Cardiac muscle cell (in vitro differentiated cells and primary cell): ENCODE results near the gene INPP4A. TPM values are rescaled to one million over a fixed set of nuclear protein-coding genes. Genes with fewer than 3 reads are reported as not detected.

Experiments used
- DNase-seq, 2 donors: peaks; one replicate each; pipeline versions ENCODE4 v3.0.0 to v3.0.0-alpha.2; 2010 to 2017; ENCODE audit warnings: low read depth in 1 of 2, low spot score in 1 of 2
- H3K27ac ChIP-seq: fragments of 200-600 bp; sonication (generic); 2 replicates; pipeline ENCODE4 v1.5.1; 2016
- H3K27me3 ChIP-seq: fragments of 200-600 bp; sonication (generic); 2 replicates; pipeline ENCODE4 v1.6.0; 2016; ENCODE audit warnings: control low read depth
- H3K36me3 ChIP-seq: fragments of 200-600 bp; sonication (generic); 2 replicates; pipeline ENCODE4 v1.5.1; 2016; ENCODE audit warnings: control low read depth
- H3K4me1 ChIP-seq: fragments of 200-600 bp; sonication (generic); 2 replicates; pipeline ENCODE4 v1.8.1; 2017; ENCODE audit warnings: low read depth, mild to moderate bottlenecking, mixed run types
- H3K4me3 ChIP-seq: fragments of 200-600 bp; sonication (generic); 2 replicates; pipeline ENCODE4 v1.5.1; 2016; ENCODE audit warnings: mild to moderate bottlenecking
- H3K9me3 ChIP-seq: fragments of 200-600 bp; sonication (generic); 2 replicates; pipeline ENCODE4 v1.5.1; 2017; ENCODE audit warnings: low read depth, mild to moderate bottlenecking, control low read depth
- CTCF ChIP-seq: IDR thresholded peaks from 2 replicates; pipeline ENCODE4 v1.5.1; 2012; ENCODE audit warnings: low read depth, mild to moderate bottlenecking, low read length
- polyA plus RNA-seq: library from polyadenylated mRNA; unstranded; fragments of >200 nt; fragmentation: Nextera tagmentation; extraction: Ambion mirVana; gene quantifications from 2 replicates; pipeline ENCODE4 v1.2.1, GENCODE V29; 2016
- total RNA-seq: library from RNA; depleted of rRNA; stranded (reverse); fragments of >200 nt; gene quantifications from 2 replicates; pipeline ENCODE4 v1.2.3, GENCODE V29; 2016

Gene INPP4A
- total and polyA plus RNA-seq, 2 experiments from 2014 or later: 11.6 to 25.0 TPM

GRCh38 chr2:98454500-98455235 lies 10.0 kb downstream of the INPP4A start:
- DNase-seq: peak in 1 of 2 donors; percentile 30
- no peaks in the 10 kb centered on the region for H3K9me3 ChIP-seq
- H3K27ac ChIP-seq: no peak overlapping the region
- TF ChIP-seq CTCF: no peak
- no peak overlapping the region for H3K4me3 ChIP-seq
- H3K36me3 ChIP-seq: no peaks in the 10 kb centered on the region
- no peaks in the 10 kb centered on the region for H3K4me1 ChIP-seq
- H3K27me3 ChIP-seq: no peaks in the 10 kb centered on the region

DNA sequence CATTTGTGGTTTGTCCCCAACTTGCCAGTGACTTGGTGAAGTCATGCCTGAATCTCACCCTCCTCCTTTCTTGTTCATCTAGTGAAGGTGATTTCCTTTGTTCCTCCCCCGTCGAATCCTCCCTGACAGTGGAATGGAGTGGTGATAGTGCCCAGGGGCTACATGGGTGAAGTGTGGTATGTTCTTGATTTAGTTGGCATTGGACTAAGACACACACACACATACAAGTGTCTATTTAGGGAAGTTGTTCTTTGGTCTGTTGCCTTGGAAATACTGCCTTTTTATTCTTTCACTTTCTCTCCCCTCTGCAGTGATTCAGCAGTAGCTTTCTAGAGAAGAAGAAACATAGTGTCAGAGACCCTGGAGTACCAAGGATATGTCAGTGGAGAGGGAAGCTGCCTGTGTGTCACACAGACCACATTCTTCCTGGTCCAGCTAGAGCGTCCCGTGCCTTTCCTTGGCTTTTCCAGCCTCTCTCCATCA lies 10.9 kb downstream of the INPP4A start:
- no peak overlapping the region for H3K4me3 ChIP-seq
- no peak for DNase-seq
- H3K36me3 ChIP-seq: no peaks in the 10 kb centered on the region
- no peaks in the 10 kb centered on the region for H3K27me3 ChIP-seq
- no peak overlapping the region for H3K27ac ChIP-seq
- H3K9me3 ChIP-seq: no peaks in the 10 kb centered on the region
- no peak for TF ChIP-seq CTCF
- H3K4me1 ChIP-seq: no peaks in the 10 kb centered on the region

DNA sequence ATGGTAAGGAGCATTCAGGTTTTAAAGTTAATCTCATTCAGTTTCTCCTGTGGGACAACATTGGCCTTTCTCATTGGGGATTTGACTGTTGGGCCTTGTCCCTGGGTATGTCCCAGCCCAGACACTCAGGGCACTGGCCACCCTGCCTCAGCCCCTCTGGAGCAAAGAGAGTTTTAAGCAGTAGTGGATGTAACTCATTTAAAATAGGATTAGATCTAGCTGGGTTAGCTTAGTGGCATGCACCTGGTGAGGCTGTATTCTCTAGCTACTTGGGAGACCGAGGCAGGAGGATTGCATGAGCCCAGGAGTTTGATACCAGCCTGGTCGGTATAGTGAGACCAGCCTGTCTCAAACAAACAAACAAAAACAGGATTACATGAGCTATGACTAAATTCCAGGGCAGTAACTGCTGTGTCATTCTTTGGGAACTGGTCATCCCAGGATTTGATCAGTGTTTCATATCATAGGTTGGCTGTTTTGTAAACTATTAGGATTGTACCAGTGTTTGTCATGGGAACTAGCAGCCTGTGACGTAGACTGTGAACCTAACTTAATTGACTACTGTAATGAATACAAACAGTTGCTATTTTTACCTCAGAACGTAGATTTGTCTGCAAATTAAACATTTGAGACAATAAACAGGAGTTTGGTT lies 12.5 kb downstream of the INPP4A start:
- H3K36me3 ChIP-seq: no peaks in the 10 kb centered on the region
- no peaks in the 10 kb centered on the region for H3K4me1 ChIP-seq
- no peaks in the 10 kb centered on the region for H3K9me3 ChIP-seq
- no peak for TF ChIP-seq CTCF
- no peak overlapping the region for H3K4me3 ChIP-seq
- DNase-seq: peak in 1 of 2 donors; percentile 52
- H3K27ac ChIP-seq: no peak overlapping the region
- H3K27me3 ChIP-seq: no peaks in the 10 kb centered on the region

DNA sequence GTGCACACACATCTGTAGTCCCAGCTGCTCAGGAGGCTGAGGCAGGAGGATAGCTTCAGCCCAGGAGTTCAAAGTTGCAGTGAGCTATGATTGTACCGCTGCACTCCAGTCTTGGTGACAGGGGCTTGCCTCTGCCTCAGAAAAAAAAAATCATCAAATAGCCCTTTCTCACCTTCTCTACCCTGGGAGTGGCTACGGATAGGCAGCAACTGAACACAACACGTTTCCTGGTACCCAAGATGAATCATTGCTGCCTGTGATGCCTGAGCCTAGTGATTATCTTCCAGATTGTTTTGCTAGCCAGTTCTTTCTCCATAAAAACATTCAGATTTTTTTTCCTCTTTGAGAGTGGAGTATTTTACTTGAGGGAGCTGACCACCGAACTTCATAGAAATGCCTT lies 13.5 kb downstream of the INPP4A start:
- Histone ChIP-seq H3K27ac (no peak overlapping the region), H3K36me3 (no peaks in the 10 kb centered on the region), H3K4me3 (no peak overlapping the region), H3K27me3 (no peaks in the 10 kb centered on the region), H3K9me3 (no peaks in the 10 kb centered on the region), H3K4me1 (no peaks in the 10 kb centered on the region)
- TF ChIP-seq CTCF: no peak
- DNase-seq: no peak

- Histone ChIP-seq H3K27me3 (no peaks in the 10 kb centered on the region), H3K36me3 (no peaks in the 10 kb centered on the region), H3K27ac (no peak overlapping the region), H3K4me1 (peaks cover 2% of the 10 kb centered on the region), H3K4me3 (no peak overlapping the region), H3K9me3 (no peaks in the 10 kb centered on the region)
- TF ChIP-seq CTCF: no peak
- DNase-seq: no peak
These were observed 14.2 kb downstream of the INPP4A start for GRCh38 chr2:98458667-98459380.
